Stimulated activated CD4-positive, alpha-beta T cell treated with anti-CD3 and anti-CD28 coated beads, TNF-alpha, amount 100 ng/mL, for 48 hours (primary cell): ENCODE measurements around the gene SUSD6.
"Not testable (repeated sequence)": the region's sequence is repeated elsewhere in the genome, so short reads cannot be mapped to it uniquely, and the experiment has no call there.

Experiments
- DNase-seq, 3 donors: peaks; one replicate each; pipeline ENCODE4 v3.0.0-alpha.2; 2020; ENCODE audit warnings: low read depth in 3 of 3

The SUSD6 gene

DNA sequence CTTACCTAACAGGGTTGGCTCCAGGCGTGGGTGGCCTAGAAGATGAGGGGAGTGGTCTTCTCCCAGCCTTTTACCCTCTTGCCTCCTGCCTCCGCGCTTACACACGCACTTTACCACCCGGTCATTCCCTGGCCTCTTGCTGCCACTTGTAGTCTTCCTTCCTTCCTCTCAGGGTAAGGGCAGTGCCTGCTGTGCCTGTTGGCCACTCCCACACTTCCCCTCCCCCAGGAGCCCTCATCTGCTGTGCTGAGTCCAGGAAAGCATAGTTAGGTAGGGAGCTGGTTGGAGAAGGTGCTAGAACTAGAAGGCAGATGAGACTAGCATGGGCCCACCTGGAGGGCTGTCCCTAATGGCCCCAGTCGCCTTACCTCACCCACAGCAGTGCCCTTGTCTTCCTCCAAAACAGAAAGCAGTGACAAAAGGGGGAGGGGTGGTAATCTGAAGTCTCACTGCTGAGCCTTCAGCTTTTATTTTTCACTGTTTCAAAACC lies 101.2 kb downstream of the SUSD6 start:
- DNase-seq, result no peak

DNA sequence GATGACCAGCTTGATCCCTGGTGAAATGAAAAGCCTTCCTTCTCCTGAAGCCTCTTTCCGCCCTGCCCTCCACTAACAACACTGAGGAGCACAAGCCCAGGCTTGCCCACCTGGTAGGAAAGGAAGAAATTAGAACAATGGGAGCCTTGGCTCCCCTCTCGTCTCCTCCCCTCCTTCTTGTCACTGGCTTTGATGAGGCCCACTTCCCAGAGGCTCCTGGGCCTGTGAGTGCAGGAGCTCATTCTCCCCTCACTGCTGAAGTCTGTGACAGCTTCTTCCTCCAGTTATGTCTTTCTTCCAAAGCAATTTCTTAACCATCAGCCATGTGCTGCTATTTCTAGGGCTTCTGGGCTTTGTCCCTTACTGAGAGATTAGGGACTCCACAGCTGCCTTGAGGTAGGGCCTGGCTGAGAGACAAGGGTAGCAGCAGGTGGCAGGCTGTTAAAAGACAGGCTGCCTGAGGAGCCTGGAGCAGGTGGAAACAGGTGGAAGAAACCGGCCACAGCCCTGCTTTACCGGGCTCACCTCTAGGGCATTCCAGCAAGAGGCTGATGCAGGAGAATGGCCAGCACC lies 101.9 kb downstream of the SUSD6 start:
- DNase-seq, result no peak

- DNase-seq, result no peak
These were observed 102.7 kb downstream of the SUSD6 start for GRCh38 chr14:69713993-69714679.

GRCh38 chr14:69715725-69716477 lies 104.5 kb downstream of the SUSD6 start:
- DNase-seq, result no peak

GRCh38 chr14:69716478-69717187 lies 105.2 kb downstream of the SUSD6 start:
- DNase-seq, result peak in 1 of 3 donors; percentile 45

DNA sequence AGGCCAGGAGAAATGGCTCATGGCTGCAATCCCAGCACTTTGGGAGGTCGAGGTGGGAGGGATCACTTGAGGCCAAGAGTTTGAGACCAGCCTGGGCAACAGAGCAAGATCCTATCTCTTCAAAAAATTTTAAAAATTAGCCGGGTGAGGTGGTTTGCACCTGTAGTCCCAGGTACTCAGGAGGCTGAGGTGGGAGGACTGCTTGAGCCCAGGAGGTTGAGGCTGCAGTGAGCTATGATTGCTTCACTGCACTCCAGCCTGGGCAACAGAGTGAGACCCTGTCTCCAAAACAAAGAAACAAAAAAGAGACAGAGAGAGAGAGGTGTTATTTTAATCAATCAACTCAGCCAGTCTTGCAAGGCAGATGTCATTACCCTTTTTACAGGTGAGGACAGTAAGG lies 107.2 kb downstream of the SUSD6 start:
- DNase-seq, result not testable (repeated sequence)

DNA sequence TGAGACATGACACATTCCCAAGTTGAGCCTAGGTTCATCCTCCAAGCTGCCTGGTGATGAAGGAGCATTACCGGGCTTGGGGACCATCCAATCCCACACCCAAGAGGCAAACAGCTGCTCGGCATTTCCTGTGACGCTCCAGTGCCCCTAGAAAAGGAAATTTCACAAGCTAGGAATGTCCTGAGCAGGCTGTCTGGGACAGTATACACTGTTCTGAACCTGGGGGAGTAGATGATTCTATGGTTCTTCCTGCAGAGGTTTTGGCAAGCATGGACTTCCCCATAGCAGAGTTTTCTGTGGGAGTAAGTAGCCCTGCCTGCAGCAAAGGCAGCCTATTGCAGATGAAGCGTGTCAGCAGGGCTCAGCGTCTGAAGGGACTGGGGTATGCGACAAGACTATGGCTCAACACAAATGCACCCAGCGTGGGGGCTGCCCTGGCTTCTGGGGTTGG lies 108.1 kb downstream of the SUSD6 start:
- no peak for DNase-seq

DNA sequence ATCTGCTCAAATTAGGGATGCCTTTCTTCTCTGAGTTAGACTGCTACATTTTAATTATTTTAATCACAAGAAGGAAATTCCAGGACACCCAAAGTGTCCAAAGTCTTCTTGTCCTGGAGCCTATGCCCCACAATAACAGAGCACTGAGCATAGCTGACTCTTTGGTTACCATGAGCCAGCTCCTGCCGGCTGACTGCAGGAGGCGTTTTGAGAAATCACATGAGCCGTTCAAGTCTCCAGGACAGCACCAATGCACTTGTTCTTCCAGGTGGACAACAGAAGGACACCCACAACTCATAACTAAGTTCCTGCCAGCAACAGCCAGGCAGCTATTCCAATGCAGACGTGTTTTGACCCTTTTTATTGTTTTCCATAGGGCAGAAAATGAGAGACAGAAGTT lies 109.5 kb downstream of the SUSD6 start:
- DNase-seq, result no peak

GRCh38 chr14:69726761-69727511 lies 115.5 kb downstream of the SUSD6 start:
- DNase-seq, result peak; percentile 66 to 89 (median 80)

- DNase-seq, result no peak
These were observed 116.5 kb downstream of the SUSD6 start for GRCh38 chr14:69727860-69728259.

GRCh38 chr14:69731919-69732598 lies 120.7 kb downstream of the SUSD6 start:
- not testable (repeated sequence) for DNase-seq

GRCh38 chr14:69736405-69736804 lies 125.0 kb downstream of the SUSD6 start:
- not testable (repeated sequence) for DNase-seq

- no peak for DNase-seq
These were observed 129.7 kb downstream of the SUSD6 start for GRCh38 chr14:69741055-69741454.

DNA sequence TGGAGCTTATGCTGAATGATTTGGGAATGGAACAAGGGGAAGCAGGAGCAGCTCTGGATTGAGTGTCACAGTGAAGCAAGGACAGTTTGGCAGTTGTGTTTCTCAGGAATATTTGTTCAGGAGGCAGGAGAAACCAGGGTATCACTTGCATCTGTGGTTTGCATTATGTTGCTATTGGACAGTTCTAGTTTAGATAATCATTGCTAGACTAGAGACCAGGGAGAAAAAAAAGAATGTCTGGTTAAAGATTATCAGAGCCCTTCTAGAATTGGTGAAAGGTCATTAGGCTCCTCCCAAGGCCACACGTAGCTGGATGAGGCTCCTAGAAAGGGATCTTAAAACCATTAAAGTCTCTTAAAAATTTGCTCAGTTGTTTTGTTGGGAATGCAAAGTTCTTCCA lies 138.6 kb downstream of the SUSD6 start:
- no peak for DNase-seq

- no peak for DNase-seq
These were observed 139.1 kb downstream of the SUSD6 start for GRCh38 chr14:69750495-69750894.

DNA sequence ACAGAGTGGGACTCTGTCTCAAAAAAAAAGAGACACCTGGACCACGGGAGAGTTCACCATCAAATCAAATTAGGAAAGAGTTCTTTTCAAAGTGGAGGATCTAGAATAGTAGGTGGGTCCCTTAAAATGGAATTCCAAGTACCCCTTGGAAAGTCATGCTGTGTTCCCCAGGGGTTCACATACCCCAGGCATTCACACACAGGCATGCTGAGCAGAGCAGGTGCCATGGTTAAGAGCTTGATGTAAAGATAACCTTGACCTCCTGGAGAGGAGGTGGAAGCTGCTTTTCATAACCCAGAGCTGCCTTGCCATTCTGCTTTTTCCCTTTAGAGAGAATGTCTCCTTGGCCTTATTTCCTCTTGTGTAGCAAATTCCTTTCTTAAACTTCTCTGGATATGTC lies 141.4 kb downstream of the SUSD6 start:
- no peak for DNase-seq

DNA sequence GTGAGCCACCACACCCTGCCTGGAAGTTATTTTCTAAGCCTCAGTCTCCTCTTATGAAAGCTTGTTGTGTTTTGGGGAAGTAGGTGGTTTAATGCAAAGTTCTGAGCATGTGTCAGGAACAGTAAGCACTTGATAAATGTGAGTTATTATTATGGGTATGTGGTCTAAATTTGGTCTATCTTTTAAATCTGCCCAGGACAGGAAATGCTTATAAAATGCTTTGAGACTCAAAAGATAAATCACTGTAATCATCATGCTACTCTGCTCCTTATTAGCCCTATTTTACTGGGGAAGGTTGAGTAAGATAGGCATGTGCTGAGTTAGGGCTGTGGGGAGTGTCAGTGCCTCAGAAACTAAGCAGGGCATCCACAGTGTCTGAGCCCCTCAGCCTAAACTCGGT lies 142.5 kb downstream of the SUSD6 start:
- DNase-seq, result no peak

DNA sequence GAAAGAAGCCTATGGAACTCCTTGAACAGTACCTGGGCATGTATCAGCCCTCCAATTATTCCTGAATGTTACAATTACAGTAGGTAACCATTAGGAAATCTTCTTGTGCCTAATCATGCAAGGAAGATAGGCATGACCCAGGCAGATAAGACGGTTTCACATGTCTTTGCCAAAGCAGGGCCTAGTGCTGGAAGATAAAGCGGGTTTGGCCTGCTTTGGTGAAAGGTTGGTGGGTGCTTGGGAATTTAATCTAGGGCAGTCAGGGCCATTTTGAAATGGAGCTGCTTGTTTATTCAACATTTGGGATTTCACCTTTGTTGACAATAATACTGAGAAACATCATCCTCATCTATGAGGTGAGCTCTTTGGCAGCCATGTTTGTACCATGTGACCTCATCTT lies 143.1 kb downstream of the SUSD6 start:
- no peak for DNase-seq

GRCh38 chr14:69755296-69755695 lies 143.9 kb downstream of the SUSD6 start:
- no peak for DNase-seq

DNA sequence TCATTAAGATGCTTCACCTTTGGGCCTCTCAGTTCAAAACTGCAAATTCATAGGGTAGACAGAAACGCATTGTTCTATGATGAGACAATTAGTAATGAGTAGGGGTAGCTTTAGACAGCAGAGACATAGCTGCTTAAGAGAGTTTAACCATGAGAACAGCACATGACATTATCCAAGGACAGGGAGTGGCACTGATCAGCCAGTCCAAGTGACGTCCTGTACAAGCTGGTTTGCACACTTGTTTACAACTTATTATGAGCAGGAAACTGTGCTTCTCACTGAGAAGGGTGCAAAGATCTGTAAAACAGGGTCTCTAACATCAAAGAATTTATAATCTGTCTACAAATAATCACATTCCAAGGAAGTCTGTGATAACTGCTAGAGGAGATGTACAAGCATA lies 144.4 kb downstream of the SUSD6 start:
- no peak for DNase-seq

DNA sequence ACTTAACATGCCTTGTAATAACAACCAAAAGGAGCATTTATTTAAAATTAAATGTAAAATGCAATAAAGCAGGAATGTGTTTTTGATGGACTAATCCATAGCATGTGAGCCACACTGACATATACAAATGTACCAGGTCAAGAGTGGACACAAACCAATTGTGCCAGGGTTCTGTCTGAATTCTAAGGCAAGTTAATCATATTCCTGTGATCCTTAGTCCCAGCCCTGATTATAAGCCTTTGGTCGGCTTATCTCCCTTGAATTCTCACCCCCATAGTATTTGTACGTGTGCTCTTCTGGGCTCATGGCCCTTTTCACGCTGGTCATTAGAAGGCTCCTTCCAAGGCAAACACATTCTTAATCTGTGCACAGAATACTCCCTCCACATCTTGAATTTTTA lies 144.9 kb downstream of the SUSD6 start:
- no peak for DNase-seq
